NOMO-1 treated with DMSO at 0.1 percent for 48 hours (cell line): ENCODE data around the gene NTN4.
"Not testable (repeated sequence)": the region's sequence is repeated elsewhere in the genome, so short reads cannot be mapped to it uniquely, and the experiment has no call there.

Experiments
- DNase-seq: peaks from one replicate; lab custom pipeline; 2025; ENCODE audit not compliant: unreplicated experiment; lab: John Stamatoyannopoulos, UW

Gene NTN4

DNA sequence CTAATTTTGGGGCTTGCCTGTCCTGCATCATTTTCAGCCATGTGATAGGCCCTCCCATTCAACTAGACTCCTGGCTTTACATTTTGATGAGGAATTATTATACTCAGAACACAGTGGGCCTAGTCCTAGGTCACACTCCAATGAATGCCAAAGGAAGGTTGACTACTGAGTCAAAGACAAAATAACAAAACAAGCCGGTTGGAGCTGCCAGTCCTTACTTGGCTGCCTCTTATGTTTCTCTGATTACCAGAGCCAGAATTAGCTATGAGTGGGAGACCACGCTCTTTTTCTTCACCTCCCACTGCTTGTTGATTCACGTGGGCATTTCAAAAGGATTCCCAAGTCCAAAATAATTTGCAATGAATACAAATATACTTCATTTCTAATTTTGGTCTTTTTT, 161.2 kb downstream of the NTN4 start:
- DNase-seq, result no peak

DNA sequence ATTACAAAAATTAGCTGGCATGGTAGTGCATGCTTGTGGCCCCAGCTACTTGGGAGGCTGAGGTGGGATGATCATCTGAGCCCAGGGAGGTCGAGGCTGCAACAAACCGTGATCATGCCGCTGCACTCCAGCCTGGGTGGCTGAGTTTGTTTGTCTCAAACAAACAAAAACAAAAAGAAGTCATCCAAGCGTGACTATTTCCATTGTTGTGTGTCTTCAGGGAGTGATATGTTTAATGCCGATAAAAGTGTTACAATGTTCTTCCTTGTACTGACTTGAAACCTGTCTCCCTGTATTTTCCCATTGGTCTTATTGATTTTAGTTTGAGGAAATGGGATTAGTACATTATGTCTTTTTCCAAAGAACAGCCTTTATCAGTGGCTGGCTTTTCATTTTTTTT, 163.7 kb downstream of the NTN4 start:
- no peak for DNase-seq

DNA sequence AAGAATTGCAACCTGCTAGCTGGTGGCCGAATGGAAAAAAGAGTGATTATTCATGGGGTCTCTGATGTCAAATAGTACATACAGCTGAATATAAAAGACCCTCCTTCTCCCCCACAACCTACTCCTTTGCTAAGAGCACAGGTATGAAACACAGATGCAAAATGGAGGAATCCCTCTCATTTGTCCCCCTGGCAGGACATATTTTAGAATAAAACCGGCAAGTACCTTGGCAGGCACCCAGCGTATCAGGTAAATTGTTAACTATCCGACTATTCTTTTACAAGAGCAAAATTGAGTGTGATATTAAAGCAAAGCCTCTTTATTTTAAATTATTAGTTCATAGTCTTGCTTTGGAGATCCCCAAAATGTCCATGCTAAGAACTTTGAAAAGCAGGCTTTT, 165.6 kb downstream of the NTN4 start:
- DNase-seq, result no peak

DNA sequence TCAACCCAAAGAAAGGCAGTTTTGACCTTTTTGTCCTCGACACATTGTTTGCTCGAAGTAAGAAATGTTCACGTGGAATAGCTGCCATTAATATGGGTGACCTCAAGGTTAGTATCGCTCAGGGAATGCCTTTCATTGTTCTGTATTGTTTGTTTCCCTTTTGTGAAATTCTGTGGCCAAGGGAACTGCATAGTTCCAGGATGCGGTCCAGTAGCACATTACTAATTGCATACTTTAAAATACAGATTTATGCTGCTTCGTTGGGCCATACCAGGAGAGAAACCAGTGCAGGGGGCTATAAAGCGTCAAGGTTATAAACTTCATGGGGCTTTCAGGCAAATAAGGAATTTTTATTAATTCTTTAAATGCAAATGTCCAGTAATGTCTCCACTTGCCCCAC, 166.0 kb downstream of the NTN4 start:
- DNase-seq, result no peak

DNA sequence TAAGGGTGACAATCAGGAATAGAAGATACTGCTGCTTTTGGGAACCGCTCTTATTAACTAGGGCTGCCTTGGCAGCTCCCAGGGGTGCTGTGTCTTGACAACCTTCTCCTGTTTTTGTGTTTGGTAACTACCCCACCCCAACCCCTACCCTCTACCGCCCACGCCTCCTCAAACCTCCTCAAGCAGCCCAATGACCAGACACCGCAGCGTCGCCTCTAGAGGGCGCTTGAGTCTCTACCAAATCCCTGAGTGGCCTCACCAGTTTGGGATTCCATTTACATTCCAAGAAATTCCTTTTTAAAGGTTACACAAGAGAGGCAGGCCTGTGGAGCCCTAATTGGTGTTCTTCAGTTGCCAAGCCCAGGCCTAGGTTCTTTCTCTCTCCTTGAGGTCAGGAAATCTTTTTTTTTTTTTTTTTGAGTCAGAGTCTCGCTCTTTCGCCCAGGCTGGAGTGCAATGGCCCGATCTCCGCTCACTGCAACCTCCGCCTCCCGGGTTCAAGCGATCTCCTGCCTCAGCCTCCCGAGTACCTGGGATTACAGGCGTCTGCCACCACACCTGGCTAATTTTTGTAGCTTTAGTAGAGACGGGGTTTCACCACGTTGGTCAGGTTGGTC, 166.9 kb downstream of the NTN4 start:
- no peak for DNase-seq

DNA sequence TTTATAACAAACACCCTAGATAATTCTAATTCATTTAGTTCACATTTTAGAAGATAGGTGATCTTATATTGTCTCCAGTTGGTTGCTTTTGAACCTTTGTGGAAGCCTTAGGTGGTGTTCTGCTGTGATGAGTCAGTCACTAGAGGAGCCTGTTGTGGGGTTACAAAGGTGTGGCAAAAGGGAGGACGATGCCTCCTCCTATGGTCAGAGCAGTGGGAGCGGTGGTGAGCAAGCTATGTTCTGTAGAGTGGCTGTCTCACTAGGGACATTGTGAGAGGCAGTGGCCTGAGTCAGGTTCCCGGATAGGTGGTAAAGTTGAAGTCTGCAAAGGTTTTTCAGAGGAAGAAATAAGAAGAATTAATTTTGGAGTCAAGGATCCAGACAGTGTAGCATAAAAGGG, 167.7 kb downstream of the NTN4 start:
- no peak for DNase-seq

DNA sequence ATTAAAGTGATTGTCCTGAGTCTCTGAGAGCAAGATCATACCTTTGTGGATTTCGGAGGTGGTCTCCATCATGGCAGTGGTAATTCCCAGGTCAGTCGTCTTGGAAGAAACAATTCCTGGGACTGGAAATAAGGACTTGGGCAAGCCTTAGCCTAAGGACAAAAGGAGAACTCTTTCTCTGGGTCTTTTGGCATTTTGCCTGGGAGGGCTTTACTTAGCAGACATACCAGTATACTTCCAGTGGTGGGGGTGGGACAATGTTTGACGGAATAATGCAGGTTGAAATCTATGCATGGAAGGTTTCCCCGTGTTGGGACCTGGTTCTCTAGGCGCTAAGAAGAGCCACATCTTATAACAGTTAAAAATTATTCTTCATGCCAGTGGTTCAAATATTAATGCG, 168.8 kb downstream of the NTN4 start:
- DNase-seq, result no peak

DNA sequence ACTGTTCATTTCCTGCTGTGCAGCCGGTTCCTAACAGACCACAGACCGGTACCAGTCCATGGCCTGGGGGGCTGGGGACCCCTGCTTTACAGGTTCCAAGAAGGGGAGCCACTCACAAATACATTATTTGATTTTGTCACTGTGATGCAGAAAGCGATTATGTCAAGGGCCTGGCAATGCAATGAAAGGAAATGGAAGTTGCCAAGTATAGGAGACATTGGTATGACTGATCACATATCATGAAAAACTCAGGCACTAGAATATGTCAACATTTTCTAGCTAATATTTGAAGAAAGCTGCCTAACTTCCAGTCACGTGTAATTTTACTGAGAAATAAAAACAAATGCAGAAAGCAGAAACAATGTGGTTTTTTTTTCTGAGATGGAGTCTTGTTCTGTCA, 170.4 kb downstream of the NTN4 start:
- DNase-seq, result no peak

DNA sequence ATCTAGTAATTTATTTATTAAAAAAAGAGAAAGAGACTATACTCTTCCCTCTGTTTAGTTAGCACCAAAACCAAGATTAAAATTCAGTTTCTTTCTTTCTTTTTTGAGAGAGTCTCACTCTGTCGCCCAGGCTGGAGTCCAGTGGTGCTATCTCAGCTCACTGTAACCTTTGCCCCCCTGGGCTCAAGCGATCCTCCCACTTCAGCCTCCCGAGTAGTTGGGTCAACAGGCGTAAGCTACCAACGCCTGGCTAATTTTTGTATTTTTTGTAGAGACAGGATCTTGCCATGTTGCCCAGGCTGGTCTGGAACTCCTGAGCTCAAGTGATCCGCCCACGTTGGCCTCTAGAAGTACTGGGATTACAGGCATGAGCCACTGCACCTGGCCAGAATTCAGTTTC, 174.1 kb downstream of the NTN4 start:
- not testable (repeated sequence) for DNase-seq

DNA sequence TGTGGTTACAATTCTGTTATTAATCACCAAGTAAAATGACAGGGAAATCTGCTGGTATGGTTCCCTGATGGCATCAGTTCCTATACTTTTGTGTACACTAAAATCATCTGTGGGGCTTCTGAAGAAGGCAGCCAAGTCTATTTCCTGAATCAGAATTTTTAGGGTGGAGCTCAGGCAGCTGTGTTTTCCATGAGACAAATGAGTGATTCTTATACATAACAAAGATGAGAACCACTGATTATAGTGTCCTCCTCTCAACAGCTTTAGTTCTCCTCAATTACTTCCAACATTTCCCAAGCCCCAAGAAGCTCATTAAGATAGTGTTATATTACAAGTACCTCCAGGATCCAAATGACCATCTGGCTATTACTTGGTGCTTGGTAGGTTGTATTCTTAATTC, 174.8 kb downstream of the NTN4 start:
- no peak for DNase-seq

DNA sequence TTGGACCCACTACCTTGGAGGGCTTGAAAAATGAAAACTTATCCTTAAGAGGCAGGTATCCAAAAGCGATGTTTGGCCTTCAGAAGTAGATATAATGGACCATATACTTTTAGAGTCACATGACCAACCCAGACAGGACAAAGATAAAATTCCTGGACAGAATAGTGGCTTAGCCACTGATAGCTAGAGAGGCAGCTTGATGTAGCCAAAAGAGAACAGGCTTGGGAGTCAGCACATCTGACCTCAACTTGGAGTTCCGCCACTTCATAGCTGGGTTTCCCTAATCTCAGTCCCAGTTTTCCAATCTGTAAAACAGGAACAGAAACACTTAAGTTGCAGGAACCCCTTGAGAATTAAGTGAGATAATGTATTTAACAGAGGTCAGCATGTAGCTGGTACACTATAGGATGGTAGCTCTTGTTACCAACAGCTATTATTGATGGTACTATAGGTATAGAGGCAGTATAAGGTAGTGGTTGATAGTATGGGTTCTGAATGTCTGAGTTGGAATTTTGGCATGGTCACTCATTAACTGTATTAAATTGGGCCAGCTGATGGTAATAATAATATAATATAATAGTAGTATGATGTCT, 176.1 kb downstream of the NTN4 start:
- no peak for DNase-seq

DNA sequence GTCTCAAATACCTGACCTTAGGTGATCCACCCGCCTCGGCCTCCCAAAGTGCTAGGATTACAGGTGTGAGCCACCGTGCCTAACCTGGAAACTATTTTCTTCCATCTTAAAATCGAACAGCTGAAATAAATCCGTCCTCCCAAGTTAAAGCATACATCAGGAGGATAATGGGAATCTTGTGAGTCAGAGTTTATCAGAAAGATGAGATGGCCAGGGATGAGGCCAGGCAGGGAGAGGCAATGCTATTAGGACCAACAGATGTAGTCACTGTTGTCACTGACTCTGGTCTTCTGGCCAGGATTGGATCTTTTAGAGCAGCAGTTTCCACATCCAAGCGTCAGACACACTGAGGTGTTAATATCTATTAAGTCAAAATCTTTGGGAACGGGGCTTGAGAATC, 177.5 kb downstream of the NTN4 start:
- no peak for DNase-seq

DNA sequence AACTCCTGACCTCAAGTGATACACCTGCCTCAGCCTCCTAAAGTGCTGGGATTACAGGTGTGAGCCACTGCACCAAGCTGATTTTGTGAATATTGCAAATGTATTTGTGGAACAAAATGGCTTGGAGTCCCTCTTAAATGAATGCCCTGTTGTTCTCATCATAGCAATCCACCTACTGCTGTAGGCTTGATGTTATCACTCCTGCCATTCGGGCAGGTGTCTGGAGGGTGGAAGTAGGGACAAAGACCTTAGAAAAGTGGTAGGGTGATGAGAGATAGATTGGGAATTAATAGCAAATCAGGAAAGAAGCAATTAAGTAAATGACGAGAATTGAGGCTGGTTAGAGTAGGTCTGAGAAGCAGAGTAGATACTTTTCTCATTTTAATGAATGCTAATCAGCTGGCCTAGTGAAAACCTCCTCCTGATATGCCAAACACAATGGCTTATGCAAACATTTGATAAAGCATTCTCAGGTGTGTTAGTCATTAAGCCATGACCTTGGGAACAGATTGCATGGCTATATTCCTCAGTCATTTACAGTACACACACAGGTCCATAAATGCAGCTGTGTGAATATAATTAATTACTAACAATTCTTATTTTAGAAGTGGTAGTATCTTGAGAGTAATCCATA, 178.8 kb downstream of the NTN4 start:
- DNase-seq, result no peak

DNA sequence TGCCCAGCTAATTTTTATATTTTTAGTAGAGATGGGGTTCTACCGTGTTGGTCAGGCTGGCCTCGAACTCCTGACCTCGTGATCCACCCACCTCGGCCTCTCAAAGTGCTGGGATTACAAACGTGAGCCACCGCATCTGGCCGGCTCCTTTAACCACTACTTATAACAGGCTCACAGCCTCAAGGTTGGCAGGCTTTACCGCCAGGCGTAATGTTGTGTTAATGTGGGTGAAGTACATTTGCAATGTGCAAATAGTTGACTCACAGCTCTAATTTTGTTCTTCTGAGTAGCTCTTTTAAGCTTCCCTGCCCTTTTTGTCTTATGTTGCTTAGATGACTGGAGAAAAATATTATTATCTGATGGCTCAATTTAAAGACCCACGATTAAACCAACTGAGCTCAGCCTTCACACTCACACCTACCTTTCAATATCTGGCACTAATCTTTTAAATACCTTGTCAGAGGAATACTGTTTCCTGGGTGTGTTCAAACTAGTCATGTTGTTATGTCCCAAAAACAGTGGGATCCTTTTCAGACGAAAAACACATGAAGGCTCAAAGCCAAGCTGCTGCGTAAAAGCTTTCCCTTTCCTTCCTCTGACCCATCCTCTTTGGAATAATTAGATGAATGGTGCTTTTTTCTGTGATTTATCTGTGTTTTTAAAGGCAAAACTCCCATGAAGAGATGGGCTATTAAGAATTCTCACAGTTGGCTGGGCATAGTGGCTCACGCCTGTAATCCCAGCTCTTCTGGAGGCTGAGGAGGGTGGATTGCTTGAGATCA, 182.1 kb downstream of the NTN4 start:
- no peak for DNase-seq
